HG02678 (cell line): ENCODE measurements around the gene SLF1.

ENCODE experiments used
- ATAC-seq: cut with Tn5 transposase; IDR thresholded peaks from one replicate; pipeline ENCODE4 v1.9.1; 2021; ENCODE audit warnings: mild to moderate bottlenecking, moderate library complexity; ENCODE audit not compliant: unreplicated experiment

SLF1 gene

GRCh38 chr5:94707359-94707758 is 88.9 kb downstream of the SLF1 start:
- peak; percentile 48 for ATAC-seq

GRCh38 chr5:94709277-94709676 is 90.8 kb downstream of the SLF1 start:
- ATAC-seq = no peak

GRCh38 chr5:94711785-94712184 is 93.3 kb downstream of the SLF1 start:
- no peak for ATAC-seq

DNA sequence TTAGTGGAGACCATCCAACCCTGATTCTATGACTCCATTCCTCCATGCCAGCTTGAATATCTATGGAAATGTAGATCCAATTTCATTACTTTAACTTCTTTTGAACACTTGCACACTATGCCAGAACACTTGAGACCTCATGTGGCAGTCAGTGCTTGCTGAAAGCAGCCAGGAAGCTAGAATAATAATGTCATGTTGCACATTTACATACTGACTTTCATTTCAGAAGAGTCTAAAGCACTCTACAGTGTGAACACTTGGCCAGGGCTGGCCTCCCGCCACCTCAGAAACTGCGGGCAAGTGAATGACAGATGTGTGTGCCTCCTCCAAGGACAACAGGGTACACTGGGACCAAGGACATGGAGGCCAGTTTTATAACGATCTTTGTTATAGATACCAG is 97.3 kb downstream of the SLF1 start:
- no peak for ATAC-seq

GRCh38 chr5:94725142-94725541 is 106.7 kb downstream of the SLF1 start:
- no peak for ATAC-seq

GRCh38 chr5:94731471-94731870 is 113.0 kb downstream of the SLF1 start:
- no peak for ATAC-seq

GRCh38 chr5:94736498-94736897 is 118.0 kb downstream of the SLF1 start:
- ATAC-seq = no peak

GRCh38 chr5:94740286-94740685 is 121.8 kb downstream of the SLF1 start:
- ATAC-seq = no peak

DNA sequence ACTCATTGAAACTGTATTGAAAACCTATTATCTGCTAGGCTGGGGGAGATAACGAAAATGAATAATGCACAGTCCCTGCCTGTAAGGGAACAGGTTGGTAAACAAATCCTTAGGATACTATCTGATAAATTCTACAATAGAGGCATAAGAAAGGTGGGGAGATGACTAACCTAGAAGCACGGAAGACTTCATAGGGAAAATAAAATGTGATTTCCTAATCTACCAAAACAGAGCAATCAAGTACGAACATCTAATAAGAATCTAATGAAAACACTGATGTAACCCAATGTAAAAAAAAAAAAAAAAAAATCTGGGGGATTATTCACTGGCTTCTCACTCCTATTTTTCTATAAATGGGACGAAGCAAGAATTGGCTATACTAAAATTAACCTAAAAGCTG is 124.4 kb downstream of the SLF1 start:
- ATAC-seq = no peak

GRCh38 chr5:94744906-94745305 is 126.4 kb downstream of the SLF1 start:
- ATAC-seq = peak; percentile 29

GRCh38 chr5:94745786-94746730 is 127.6 kb downstream of the SLF1 start:
- ATAC-seq = peak; percentile 71

- ATAC-seq = peak; percentile 47
Observed at GRCh38 chr5:94746731-94747124, 128.3 kb downstream of the SLF1 start.
